RCC 7860 (cell line): Measurements from ENCODE around the gene ZFPM1.
"Not testable (repeated sequence)": the region's sequence is repeated elsewhere in the genome, so short reads cannot be mapped to it uniquely, and the experiment has no call there.

Experiments used
- DNase-seq: peaks from one replicate; pipeline ENCODE4 v3.0.0-alpha.2; 2015; ENCODE audit warnings: low spot score
- FAIRE-seq: peaks from 2 replicates; lab custom pipeline; 2012; peaks lifted over from hg19 to GRCh38; lab: Jason Lieb, UNC

ZFPM1 gene

DNA sequence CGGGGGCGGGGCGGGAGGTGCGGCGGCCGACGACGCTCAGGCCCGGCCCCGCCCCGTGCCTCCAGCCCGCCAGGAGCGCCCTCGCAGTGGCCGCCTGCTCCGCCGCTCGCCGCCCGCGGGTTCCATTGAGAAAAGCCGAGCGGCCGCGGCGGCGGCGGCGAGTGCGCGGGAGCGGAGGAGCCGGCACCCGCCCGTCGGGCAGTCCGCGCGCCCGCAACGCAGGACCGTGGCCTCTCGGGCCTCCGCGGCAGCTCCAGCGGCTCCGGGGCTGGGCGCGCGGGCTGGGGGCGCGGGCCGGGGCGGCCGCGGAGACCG is at the start of gene ZFPM1:
ZFPM1 (plus strand) TSS at position 64 of the 315 bp plus-strand sequence. CDS start 359 bp downstream, outside the sequence.
- DNase-seq = no peak
- no peak for FAIRE-seq

DNA sequence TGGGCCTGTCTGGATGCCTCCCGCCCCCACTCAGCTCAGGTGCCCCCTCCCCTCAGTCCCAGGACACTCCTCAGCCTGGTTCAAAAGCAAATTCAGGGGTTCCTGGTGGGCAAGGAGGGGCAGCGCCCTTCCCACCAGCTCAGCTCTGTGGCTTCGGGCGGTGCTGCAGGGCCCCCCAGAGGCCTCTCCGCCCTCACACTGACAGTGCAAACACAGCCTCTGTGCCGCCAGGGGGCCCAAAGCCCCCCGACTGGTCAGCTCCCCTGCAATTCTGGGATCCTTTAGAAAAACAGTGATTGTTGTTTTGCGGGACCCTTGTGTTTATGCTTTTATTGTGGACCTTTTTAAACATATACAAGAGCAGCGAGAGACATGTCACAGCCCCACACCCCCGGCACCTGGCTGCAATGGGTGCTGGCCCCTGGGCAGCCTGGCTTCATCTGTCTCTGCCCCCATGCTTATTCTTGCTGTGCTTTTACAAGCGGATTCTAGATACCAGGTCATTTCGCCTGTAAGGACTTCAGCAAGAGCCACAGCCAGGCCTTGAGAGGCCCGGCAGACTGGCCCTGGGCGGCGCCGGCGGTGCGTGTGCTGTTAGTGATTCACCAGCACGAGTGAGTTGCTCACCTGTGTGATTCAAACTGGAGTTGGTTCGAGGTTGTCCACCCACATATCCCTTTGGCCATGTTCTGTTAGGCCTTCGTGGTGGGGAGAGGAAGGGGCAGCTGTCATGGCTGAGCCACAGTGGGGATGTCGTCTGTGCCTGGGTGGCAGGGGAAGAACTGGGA is 49.1 kb upstream of the ZFPM1 start:
- DNase-seq (peak; percentile 41), FAIRE-seq (no peak)

GRCh38 chr16:88404769-88405168 is 48.3 kb upstream of the ZFPM1 start:
- no peak for FAIRE-seq
- DNase-seq = no peak

- DNase-seq (no peak), FAIRE-seq (no peak)
These were observed 47.6 kb upstream of the ZFPM1 start for GRCh38 chr16:88405216-88406060.

GRCh38 chr16:88406096-88407041 is 46.7 kb upstream of the ZFPM1 start:
- FAIRE-seq (no peak), DNase-seq (no peak)

- no peak for DNase-seq
- no peak for FAIRE-seq
These were observed 46.0 kb upstream of the ZFPM1 start for GRCh38 chr16:88407042-88407420.

- DNase-seq (no peak), FAIRE-seq (no peak)
These were observed 45.3 kb upstream of the ZFPM1 start for GRCh38 chr16:88407807-88408206.

DNA sequence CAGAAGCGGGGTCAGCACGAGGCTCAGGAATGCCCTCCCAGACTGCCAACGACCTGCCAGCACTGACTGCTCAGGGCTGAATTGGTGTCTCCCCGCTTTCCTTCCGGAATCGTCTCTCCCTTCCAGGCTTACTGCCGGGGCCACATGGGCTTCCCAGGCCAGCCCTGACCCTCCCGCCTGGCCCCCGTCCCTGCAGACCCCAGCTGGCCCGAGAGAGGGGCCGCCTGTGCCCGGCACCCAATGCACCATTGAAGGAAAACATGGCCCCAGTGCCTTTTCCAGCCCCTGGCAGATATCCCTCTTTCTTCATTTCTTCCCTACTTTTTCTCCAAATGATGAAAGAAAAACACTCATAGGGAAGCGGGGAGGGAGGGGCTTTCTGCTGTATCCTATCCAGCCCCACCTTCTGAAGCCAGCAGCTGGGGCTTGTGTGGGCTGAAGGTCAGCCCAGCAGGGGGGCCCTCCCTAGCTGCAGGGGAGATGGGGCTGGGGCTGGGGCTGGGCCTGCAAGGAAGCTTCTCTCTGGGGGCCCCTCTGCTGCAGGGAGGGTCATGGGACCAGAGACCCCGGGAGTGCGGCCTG is 44.4 kb upstream of the ZFPM1 start:
- no peak for DNase-seq
- no peak for FAIRE-seq

- FAIRE-seq (no peak), DNase-seq (no peak)
These were observed 43.6 kb upstream of the ZFPM1 start for GRCh38 chr16:88409296-88410065.

GRCh38 chr16:88410297-88410968 is 42.6 kb upstream of the ZFPM1 start:
- not testable (repeated sequence) for DNase-seq, FAIRE-seq

DNA sequence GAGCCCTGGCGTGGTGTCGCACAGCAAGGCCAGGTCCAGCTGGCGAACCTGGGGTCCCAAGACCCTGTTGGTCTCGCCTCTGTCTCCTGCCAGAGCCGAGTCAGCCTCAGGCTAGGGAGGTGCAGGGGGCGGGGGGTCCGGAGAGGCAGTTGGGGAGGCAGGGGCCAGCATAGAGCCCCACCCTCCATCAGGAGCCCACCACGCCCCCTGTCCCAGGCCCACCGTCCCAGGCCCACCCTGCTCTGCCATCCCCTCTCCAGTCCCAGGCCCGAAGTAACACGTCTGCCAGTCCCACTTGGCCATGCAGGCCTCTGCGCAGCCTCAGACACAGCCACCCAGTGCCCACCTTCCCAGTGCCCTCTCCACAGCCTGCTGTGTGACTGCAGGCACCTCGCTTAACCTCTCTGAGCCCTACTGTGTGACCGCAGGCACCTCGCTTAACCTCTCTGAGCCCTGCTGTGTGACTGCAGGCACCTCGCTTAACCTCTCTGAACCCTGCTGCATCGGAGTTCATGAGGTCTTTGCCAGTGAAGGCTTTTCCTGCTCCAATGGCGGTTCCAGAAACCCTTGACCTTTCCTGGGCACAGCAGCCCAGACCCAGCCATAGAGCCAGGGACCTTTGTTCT is 41.0 kb upstream of the ZFPM1 start:
- FAIRE-seq = no peak
- no peak for DNase-seq

- DNase-seq (no peak), FAIRE-seq (no peak)
These were observed 40.3 kb upstream of the ZFPM1 start for GRCh38 chr16:88412766-88413165.

DNA sequence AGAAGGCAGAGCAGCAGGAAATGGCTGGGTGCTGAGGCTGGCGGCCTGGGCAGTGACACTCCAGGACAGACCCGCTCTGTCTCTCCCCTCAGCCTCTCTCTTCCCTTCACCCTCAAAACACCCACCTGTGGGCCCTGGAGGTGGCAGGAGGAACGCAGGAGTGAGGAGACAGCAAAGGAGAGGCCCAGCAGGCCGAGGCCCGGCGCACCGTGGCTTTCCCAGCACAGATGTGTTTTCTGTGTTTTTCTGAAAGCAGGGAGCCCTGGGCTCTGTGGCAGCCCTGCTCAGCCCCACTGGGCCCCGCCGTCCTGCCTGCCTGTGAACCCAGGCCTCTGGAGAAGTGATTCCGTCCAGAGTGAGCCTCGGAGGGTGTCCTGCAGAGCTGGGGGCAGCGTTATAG is 39.8 kb upstream of the ZFPM1 start:
- no peak for FAIRE-seq
- DNase-seq = no peak

GRCh38 chr16:88413631-88414030 is 39.4 kb upstream of the ZFPM1 start:
- FAIRE-seq (no peak), DNase-seq (no peak)

GRCh38 chr16:88414521-88415380 is 38.3 kb upstream of the ZFPM1 start:
- FAIRE-seq (no peak), DNase-seq (no peak)

DNA sequence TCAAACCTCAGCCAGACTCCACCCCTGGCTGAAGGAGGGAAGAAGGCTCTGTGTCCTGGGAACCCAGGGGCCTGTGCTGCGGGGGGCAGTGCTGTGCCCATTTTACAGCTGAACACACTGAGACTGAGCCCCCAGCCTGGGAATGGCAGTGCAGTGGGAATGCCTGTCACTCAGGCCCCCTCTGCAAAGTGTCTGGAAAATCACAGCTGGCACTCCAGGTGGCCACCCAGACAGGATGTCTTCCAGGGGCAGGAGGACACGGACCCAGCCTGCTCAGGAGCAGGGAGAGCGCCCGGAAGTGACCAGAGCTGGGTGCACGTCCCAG is 37.7 kb upstream of the ZFPM1 start:
- no peak for FAIRE-seq
- DNase-seq = no peak

GRCh38 chr16:88415713-88416323 is 37.3 kb upstream of the ZFPM1 start:
- DNase-seq = no peak

GRCh38 chr16:88416686-88417085 is 36.4 kb upstream of the ZFPM1 start:
- no peak for FAIRE-seq
- no peak for DNase-seq

More at GRCh38 chr16:88415713-88416323, 37.3 kb upstream of the ZFPM1 start:
- FAIRE-seq = no peak
